Measurements from ENCODE around the gene KDM1B. TPM values are rescaled to one million over a fixed set of nuclear protein-coding genes. Genes with fewer than 3 reads are reported as not detected.

KDM1B gene
- total RNA-seq, 1 donor from 2014 or later, result 19.6 TPM

- H3K27me3 ChIP-seq, result no peaks in the 10 kb centered on the region
- no peak overlapping the region for H3K4me3 ChIP-seq
- peaks cover 34% of the 10 kb centered on the region for H3K36me3 ChIP-seq
- H3K4me1 ChIP-seq, result peaks cover 15% of the 10 kb centered on the region
- TF ChIP-seq CTCF (IDR thresholded peaks at IDR 0.05), result no peak
- DNase-seq (no peak), ATAC-seq (no peak)
- intact Hi-C loops (cut with DNase I), result no loop called here
- H3K9me3 ChIP-seq, result no peaks in the 10 kb centered on the region
- H3K27ac ChIP-seq, result no peak overlapping the region
These were observed 104.6 kb downstream of the KDM1B start for GRCh38 chr6:18259675-18260447.

- ATAC-seq (peak; percentile 12), DNase-seq (no peak)
- peak overlapping the region; percentile 9 for H3K27ac ChIP-seq
- no peak overlapping the region for H3K4me3 ChIP-seq
- TF ChIP-seq CTCF (IDR thresholded peaks at IDR 0.05), result no peak
- no peaks in the 10 kb centered on the region for H3K9me3 ChIP-seq
- peaks cover 15% of the 10 kb centered on the region for H3K4me1 ChIP-seq
- intact Hi-C loops (cut with DNase I), result no loop called here
- peaks cover 27% of the 10 kb centered on the region for H3K36me3 ChIP-seq
- H3K27me3 ChIP-seq, result no peaks in the 10 kb centered on the region
These were observed 105.4 kb downstream of the KDM1B start for GRCh38 chr6:18260448-18261106.

- intact Hi-C loops (cut with DNase I), result no loop called here
- no peak for ATAC-seq
- no peak overlapping the region for H3K4me3 ChIP-seq
- DNase-seq, result no peak
- H3K27me3 ChIP-seq, result no peaks in the 10 kb centered on the region
- H3K27ac ChIP-seq, result no peak overlapping the region
- peaks cover 15% of the 10 kb centered on the region for H3K4me1 ChIP-seq
- peaks cover 14% of the 10 kb centered on the region for H3K36me3 ChIP-seq
- TF ChIP-seq CTCF (IDR thresholded peaks at IDR 0.05), result no peak
- H3K9me3 ChIP-seq, result no peaks in the 10 kb centered on the region
These were observed 106.7 kb downstream of the KDM1B start for GRCh38 chr6:18261877-18262276.

- intact Hi-C loops (cut with DNase I), result no loop called here
- TF ChIP-seq CTCF (IDR thresholded peaks at IDR 0.05), result no peak
- Histone ChIP-seq H3K27me3 (no peaks in the 10 kb centered on the region), H3K4me3 (peak overlapping the region; percentile 90), H3K9me3 (no peaks in the 10 kb centered on the region), H3K4me1 (peaks cover 15% of the 10 kb centered on the region), H3K27ac (peak overlapping the region; percentile 90), H3K36me3 (peaks cover 4% of the 10 kb centered on the region)
- DNase-seq (no peak), ATAC-seq (no peak)
These were observed 107.6 kb downstream of the KDM1B start for GRCh38 chr6:18262702-18263417.

- H3K9me3 ChIP-seq, result no peaks in the 10 kb centered on the region
- DNase-seq, result no peak
- peak overlapping the region; percentile 90 for H3K4me3 ChIP-seq
- H3K27me3 ChIP-seq, result no peaks in the 10 kb centered on the region
- intact Hi-C loops (cut with DNase I), result no loop called here
- no peaks in the 10 kb centered on the region for H3K36me3 ChIP-seq
- peak overlapping the region; percentile 90 for H3K27ac ChIP-seq
- H3K4me1 ChIP-seq, result peaks cover 15% of the 10 kb centered on the region
- no peak for TF ChIP-seq CTCF (IDR thresholded peaks at IDR 0.05)
- ATAC-seq, result no peak
These were observed 108.4 kb downstream of the KDM1B start for GRCh38 chr6:18263418-18264218.
